MG63 (cell line): ENCODE results near the gene POMT1. TPM values are rescaled to one million over a fixed set of nuclear protein-coding genes. Genes with fewer than 3 reads are reported as not detected.
"Not testable (repeated sequence)": the region's sequence is repeated elsewhere in the genome, so short reads cannot be mapped to it uniquely, and the experiment has no call there.

Experiments used
- DNase-seq: peaks from one replicate; pipeline ENCODE4 v3.0.0-alpha.2; 2020
- H3K27me3 ChIP-seq: fragments of 250-450 bp; sonication (Bioruptor Pico); 2 replicates; pipeline ENCODE4 v1.5.1; 2020; ENCODE audit warnings: mild to moderate bottlenecking, moderate library complexity
- H3K36me3 ChIP-seq: fragments of 250-450 bp; sonication (Bioruptor Pico); 2 replicates; pipeline ENCODE4 v1.5.1; 2020; ENCODE audit warnings: mild to moderate bottlenecking, moderate library complexity
- H3K4me3 ChIP-seq: fragments of 250-450 bp; sonication (Bioruptor Pico); 2 replicates; pipeline ENCODE4 v1.5.1; 2020; ENCODE audit warnings: mild to moderate bottlenecking, moderate library complexity
- H3K9me3 ChIP-seq: fragments of 250-450 bp; sonication (Bioruptor Pico); 2 replicates; pipeline ENCODE4 v1.5.1; 2020; ENCODE audit warnings: mild to moderate bottlenecking, moderate library complexity
- total RNA-seq: library from RNA; depleted of rRNA; stranded (reverse); fragments of >200 nt; shearing (Covaris generic); gene quantifications from 2 replicates; pipeline ENCODE4 v1.2.3, GENCODE V29; 2014; ENCODE audit warnings: low replicate concordance

POMT1 gene
- total RNA-seq, 1 experiment from 2014 or later = 12.8 TPM

DNA sequence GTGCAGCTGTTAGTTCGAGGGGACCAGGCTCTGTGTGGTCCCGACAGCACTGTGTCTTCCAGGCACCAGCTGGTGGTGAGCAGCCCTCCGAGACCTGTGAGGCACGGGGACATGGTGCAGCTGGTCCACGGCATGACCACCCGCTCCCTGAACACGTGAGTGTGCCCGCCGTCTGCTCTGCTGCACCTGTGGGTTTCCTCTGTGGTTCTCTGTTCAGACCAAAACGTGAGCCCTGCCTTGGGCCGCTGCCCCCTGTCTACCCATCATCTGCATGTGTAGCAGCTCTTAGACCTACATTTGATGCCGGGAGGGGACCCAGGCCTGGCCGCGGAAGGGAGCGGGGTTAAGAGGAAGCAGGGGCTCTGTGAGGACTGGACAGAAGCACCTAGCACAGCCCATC lies 10.5 kb downstream of the POMT1 start:
- no peak for DNase-seq
- Histone ChIP-seq H3K9me3 (no peaks in the 10 kb centered on the region), H3K36me3 (peaks cover 33% of the 10 kb centered on the region), H3K4me3 (no peak overlapping the region), H3K27me3 (no peaks in the 10 kb centered on the region)

DNA sequence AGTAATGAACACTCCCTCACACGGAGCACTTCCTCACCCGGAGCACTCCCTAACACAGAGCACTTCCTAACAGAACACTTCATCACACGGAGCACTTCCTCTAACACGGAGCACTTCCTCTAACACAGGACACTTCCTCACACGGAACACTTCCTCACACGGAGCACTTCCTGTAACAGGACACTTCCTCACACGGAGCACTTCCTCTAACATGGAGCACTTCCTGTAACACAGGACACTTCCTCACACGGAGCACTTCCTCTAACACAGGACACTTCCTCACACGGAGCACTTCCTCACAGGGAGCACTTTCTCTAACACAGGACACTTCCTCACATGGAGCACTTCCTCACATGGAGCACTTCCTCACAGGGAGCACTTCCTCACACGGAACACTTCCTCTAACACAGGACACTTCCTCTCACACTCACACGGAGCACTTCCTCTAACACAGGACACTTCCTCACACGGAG lies 12.9 kb downstream of the POMT1 start:
- H3K4me3 ChIP-seq, H3K27me3 ChIP-seq, DNase-seq, H3K9me3 ChIP-seq: not testable (repeated sequence)
- H3K36me3 ChIP-seq = peaks cover 51% of the 10 kb centered on the region

DNA sequence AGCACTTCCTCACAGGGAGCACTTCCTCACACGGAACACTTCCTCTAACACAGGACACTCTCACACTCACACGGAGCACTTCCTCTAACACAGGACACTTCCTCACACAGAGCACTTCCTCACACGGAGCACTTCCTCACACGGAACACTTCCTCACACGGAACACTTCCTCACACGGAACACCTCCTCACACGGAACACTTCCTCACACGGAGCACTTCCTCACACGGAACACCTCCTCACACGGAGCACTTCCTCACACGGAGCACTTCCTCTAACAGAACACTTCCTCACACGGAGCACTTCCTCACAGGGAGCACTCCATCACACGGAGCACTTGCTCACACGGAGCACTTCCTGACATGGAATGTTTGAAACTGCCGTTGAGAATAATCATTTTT lies 13.4 kb downstream of the POMT1 start:
- no peak overlapping the region for H3K4me3 ChIP-seq
- no peak for DNase-seq
- peaks cover 51% of the 10 kb centered on the region for H3K36me3 ChIP-seq
- no peaks in the 10 kb centered on the region for H3K27me3 ChIP-seq
- H3K9me3 ChIP-seq = no peaks in the 10 kb centered on the region

DNA sequence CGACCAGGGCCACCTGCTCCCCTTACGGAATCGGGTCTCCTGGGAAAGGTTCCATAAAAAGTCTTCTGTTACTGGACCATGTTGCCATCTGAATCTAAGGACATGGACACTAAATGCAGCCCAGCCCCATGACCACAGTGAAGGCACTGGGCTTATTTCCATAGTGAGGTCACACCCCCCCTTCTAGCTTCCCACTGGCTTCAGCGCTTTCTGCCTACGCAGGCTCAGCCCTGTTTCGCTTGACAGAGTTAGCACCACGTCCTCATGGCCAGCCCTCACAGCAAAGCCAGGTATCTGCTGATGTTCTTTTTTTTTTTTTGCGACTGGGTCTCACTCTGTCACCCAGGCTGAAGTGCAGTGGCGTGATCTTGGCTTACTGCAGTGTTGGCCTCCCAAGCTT lies 14.2 kb downstream of the POMT1 start:
- H3K27me3 ChIP-seq = no peaks in the 10 kb centered on the region
- no peaks in the 10 kb centered on the region for H3K9me3 ChIP-seq
- DNase-seq = no peak
- H3K4me3 ChIP-seq = no peak overlapping the region
- H3K36me3 ChIP-seq = peaks cover 52% of the 10 kb centered on the region

DNA sequence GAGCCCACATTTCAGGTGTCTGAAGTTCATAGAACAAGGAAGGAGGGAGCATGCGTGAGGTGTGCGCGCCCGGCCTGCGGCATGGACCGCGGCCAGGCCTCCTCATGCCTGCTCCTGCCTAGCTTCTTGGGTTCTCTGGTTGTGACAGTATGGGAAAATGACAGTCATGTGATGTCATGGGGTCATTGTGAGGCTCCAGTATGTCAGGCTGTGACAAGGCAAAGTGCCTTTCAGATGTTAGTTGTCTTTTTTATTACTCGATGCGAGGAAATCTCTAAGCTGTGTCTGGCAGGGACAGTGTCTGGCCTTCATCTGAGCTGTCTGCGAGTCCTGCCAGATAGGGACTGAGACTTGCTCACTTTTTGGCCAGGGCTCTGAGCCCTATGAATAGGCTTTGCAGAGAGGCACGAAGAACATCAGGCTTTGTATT lies 15.1 kb downstream of the POMT1 start:
- no peaks in the 10 kb centered on the region for H3K9me3 ChIP-seq
- no peaks in the 10 kb centered on the region for H3K27me3 ChIP-seq
- H3K36me3 ChIP-seq = peaks cover 49% of the 10 kb centered on the region
- DNase-seq = no peak
- no peak overlapping the region for H3K4me3 ChIP-seq

DNA sequence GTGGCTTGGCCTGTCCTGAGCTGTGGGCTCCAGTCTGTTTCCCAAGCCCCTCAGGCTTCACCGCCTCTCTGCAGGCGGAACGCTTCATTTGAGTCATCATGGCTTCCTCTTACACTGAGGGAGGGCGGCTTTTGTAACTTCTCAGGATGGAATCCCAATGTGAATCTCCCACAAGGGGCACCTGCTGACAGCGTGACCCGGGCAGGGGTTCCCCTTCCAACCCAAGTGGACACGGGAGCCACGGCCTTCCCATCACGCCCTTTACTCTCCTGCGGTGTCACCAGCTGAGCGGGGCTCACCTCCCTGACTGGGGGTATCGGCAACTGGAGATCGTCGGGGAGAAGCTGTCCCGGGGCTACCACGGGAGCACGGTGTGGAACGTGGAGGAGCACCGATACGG lies 15.8 kb downstream of the POMT1 start:
- H3K27me3 ChIP-seq = no peaks in the 10 kb centered on the region
- peaks cover 51% of the 10 kb centered on the region for H3K36me3 ChIP-seq
- no peak for DNase-seq
- H3K9me3 ChIP-seq = no peaks in the 10 kb centered on the region
- no peak overlapping the region for H3K4me3 ChIP-seq

DNA sequence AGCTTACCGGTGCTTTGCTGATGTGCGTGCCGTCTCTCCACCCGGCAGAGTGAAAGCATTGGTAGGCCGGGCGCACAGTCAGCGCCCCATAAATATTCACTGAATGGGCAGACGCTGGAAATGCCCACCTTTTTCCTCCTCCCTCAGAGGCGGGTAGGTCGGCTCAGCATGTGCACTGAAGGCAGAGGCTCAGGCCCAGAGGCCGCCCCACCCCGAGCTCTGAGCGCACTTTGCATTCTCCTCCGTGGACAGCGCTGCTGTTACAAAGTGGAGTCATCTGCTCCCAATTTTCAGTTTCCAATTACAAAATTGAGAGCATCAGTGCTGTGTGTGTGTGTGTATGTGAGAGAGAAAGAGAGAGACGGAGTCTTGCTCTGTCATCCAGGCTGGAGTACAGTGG lies 17.8 kb downstream of the POMT1 start:
- H3K9me3 ChIP-seq = no peaks in the 10 kb centered on the region
- peaks cover 53% of the 10 kb centered on the region for H3K36me3 ChIP-seq
- H3K27me3 ChIP-seq = no peaks in the 10 kb centered on the region
- no peak overlapping the region for H3K4me3 ChIP-seq
- no peak for DNase-seq

DNA sequence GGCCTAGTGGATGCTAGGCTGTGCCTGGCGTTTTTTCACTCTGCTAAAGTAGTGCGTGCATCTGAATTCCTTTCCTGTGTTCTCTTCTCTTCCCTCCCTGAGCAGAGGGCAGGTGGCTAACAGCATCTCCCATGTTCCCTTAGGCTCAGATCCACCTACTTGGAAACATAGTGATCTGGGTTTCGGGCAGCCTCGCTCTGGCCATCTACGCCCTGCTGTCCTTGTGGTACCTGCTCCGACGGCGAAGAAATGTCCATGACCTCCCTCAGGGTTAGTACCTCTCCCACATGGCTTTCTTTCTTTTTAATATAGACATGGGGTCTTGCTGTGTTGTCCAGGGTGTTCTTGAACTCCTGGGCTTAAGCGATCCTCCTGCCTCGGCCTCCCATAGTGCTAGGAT lies 18.5 kb downstream of the POMT1 start:
- DNase-seq = no peak
- Histone ChIP-seq H3K36me3 (peaks cover 53% of the 10 kb centered on the region), H3K4me3 (no peak overlapping the region)

DNA sequence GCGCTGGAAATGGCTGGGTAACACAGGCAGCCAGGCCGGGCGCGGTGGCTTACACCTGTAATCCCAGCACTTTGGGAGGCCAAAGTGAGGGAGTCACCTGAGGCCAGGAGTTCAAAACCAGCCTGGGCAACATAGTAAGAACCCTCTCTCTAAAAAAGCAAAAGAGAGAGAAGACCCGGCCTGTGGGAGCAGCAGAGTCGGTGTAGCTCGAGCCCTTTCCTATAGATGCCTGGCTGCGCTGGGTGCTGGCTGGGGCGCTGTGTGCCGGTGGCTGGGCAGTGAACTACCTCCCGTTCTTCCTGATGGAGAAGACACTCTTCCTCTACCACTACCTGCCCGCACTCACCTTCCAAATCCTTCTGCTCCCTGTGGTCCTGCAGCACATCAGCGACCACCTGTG lies 19.1 kb downstream of the POMT1 start:
- no peak overlapping the region for H3K4me3 ChIP-seq

More for the DNA sequence above, 18.5 kb downstream of the POMT1 start:
- Histone ChIP-seq H3K27me3 (no peaks in the 10 kb centered on the region), H3K9me3 (no peaks in the 10 kb centered on the region)

DNA sequence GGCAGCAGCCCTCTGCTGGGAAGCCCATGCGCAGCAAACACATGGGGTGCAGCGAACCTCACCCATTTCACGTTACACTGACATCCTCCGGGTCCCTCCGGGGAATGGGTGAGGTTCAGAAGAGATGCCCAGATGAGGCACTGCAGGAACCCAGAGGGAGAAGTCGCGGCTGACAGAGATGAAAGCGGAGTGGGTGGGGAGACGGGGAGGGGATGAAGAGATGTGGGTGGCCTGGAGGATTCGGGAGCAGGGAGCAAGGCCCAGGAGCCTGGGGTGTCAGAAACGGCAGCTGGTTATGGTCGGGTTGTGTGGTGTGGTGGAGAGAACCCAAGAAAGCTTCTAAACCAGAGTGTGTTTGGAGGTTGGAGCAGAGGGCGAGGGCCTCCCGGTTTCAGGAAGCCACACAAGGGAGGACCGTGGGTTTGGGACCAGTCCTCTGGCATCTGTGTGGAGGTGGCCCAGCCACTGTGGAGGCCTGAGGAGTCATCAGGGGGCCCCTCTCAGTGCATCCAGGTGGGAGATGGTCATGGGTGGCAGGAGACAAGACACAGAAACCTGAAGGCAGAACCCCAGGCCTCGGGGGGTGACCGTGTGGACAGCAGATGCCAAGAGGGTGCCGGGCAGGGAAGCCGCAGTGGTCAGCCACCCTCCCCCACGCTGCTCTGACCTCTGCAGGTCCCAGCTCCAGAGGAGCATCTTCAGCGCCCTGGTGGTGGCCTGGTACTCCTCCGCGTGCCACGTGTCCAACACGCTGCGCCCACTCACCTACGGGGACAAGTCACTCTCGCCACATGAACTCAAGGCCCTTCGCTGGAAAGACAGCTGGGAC lies 19.8 kb downstream of the POMT1 start:
- Histone ChIP-seq H3K9me3 (no peaks in the 10 kb centered on the region), H3K4me3 (no peak overlapping the region), H3K36me3 (peaks cover 47% of the 10 kb centered on the region), H3K27me3 (no peaks in the 10 kb centered on the region)
- no peak for DNase-seq

More for the DNA sequence above, 19.1 kb downstream of the POMT1 start:
- H3K27me3 ChIP-seq = no peaks in the 10 kb centered on the region
- no peak for DNase-seq
- no peaks in the 10 kb centered on the region for H3K9me3 ChIP-seq
- peaks cover 47% of the 10 kb centered on the region for H3K36me3 ChIP-seq

DNA sequence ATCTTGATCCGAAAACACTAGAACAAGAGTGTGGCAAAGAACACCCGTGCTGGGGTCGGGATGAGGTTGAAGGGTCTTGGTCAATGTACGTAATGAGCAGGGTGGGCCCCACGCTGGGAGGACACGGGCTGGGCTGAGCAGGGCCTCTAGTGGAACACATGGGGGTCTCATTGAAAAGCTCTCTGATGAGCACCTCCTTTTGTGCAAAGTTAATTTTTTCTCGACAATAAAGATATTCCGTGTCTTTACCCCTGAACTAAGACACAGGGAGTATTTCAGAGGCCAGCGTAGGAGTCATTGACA lies 20.3 kb downstream of the POMT1 start:
- Histone ChIP-seq H3K36me3 (peaks cover 47% of the 10 kb centered on the region), H3K27me3 (no peaks in the 10 kb centered on the region), H3K9me3 (no peaks in the 10 kb centered on the region), H3K4me3 (no peak overlapping the region)
- no peak for DNase-seq

DNA sequence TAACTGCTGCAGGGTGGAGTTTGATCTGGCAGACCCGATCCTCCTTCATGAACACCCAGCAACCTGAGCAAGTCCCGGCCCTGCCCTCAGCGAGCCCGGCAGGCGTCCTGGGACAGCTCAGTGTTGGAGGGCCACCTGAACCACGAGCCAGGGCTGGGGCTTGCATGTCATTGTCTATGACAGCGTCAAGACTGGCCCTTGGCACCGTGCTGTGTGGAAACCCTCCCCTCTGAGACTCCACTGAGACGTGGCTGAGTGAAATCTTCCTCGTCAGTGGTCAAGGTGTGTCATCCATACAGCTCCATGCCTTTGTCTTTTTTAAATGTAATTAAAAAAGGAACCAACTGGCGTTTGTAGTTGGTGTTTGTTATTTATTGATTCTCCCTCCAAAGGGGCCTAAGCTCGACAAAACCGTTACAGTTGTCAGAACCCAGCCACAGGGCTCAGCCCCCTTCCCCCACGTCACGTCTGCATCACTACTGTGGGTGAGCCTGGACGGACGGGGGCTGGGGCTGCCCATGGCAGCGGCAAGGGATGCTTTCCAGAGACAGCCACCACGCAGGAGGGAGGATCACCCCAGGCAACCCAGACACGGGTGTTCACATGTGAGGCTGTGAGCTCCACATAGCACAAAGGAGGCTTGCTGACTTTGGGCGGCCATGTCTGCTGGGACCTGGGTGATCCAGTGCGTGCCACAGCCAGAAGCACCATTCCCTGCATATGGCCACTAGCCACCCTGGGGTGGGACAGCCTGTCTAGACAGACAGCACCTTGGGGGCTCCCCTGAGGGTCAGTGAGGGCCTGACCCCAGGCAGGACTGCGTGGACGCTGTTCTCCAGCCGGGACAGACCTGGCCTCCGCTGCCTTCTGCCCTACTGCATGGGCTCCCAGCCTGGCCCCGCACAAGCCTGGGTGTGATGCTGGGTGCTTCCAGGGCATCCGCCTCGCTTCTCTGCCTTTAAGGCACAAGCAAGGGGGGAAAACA lies 21.0 kb downstream of the POMT1 start:
- Histone ChIP-seq H3K36me3 (peaks cover 48% of the 10 kb centered on the region), H3K4me3 (no peak overlapping the region), H3K27me3 (no peaks in the 10 kb centered on the region), H3K9me3 (no peaks in the 10 kb centered on the region)
- no peak for DNase-seq

DNA sequence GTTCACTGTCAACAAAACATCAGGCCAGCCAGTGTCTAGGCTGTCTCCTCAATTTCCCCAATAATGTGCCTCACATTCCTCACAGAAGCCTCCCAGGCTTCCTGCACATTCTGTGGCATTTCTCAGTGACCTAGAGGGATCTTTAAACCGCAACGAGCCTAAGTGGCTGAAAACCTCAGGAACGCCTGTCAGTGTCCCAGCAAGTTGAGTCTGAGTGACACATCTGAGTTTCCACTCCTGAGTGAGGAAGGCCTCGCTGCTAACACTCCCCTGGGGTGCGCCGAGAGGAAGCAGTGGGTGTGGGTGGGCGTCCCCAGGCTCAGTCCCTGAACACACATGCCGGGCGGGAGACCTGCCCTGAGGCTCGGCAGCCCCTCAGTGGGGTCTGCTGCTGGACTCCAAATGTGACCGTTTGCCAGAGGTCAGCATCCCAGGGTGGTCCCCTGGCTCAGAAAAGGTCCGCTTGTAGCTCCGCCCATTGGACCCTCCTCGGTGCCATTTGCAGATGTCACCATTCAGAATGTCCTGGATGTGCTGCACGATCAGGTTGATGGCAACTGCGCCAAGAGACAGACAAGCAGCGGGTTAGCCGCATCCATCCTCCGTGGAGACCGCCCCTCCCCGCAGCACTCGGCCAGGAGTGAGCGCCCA lies 22.1 kb downstream of the POMT1 start:
- no peaks in the 10 kb centered on the region for H3K27me3 ChIP-seq
- peaks cover 47% of the 10 kb centered on the region for H3K36me3 ChIP-seq
- no peaks in the 10 kb centered on the region for H3K9me3 ChIP-seq
- no peak for DNase-seq
- H3K4me3 ChIP-seq = no peak overlapping the region

DNA sequence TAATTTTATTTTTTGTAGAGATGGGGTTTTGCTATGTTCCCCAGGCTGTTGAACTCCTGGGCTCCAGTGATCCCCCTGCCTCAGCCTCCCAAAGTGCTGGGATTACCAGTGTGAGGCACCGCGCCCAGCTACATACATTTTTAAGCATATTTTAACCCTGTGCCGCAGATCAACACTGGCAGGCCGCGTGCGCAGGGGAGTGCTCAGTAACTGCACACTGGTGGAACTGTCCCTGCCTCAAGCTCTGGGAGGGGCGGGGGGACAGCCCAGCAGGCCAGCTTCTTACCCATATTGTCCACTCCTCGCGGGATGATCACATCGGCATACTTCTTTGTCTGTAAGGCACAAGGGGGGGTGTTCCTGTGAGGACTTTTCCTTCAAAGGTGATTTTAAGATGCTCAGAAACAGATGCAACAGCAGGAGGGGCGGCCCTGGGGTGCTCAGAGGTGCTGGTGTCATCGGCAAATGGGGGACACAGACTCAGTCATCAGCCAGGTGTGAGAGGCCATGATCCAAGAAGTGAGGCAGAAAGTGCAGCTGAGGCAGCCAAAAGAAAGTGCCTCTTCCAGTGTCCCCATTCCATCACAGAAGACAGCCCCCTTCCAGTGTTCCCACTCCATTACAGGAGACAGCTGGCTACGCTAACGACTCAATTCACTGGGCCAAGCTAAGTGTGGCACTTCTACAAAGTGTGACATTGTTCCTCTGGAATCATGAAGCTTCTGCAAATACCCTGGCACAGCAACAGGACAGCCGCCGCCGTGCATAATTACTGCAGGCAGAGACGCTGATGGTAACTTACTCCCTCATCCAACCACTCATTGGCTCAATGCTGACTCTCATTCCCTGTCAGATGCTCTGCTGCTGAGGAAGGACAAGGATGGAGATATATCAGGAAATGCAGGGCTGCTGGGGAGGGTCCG lies 23.2 kb downstream of the POMT1 start:
- DNase-seq = no peak
- no peak overlapping the region for H3K4me3 ChIP-seq
- H3K36me3 ChIP-seq = peaks cover 44% of the 10 kb centered on the region

DNA sequence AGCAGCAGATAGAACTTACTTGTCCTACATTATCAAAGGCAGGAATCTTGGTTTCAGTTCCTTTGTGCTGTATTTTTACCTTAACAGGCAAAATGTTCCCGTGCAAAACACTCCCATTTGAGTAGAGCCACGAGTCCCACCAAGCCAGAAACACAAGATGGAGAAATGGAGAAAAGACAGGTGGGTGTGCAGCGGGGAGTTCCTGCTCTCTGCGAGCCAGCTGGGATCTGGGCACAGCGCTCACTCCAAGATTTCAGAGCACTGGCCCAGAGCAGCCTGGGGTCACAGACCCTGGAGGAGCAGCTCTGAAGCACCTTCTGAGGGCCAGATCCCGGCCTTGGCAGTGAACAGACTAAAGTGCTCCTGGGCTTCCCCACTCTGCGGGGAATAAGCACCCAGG lies 25.5 kb downstream of the POMT1 start:
- H3K9me3 ChIP-seq = no peaks in the 10 kb centered on the region
- peaks cover 32% of the 10 kb centered on the region for H3K36me3 ChIP-seq
- H3K27me3 ChIP-seq = no peaks in the 10 kb centered on the region
- no peak for DNase-seq
- no peak overlapping the region for H3K4me3 ChIP-seq

More for the DNA sequence above, 23.2 kb downstream of the POMT1 start:
- H3K27me3 ChIP-seq = no peaks in the 10 kb centered on the region
- no peaks in the 10 kb centered on the region for H3K9me3 ChIP-seq

DNA sequence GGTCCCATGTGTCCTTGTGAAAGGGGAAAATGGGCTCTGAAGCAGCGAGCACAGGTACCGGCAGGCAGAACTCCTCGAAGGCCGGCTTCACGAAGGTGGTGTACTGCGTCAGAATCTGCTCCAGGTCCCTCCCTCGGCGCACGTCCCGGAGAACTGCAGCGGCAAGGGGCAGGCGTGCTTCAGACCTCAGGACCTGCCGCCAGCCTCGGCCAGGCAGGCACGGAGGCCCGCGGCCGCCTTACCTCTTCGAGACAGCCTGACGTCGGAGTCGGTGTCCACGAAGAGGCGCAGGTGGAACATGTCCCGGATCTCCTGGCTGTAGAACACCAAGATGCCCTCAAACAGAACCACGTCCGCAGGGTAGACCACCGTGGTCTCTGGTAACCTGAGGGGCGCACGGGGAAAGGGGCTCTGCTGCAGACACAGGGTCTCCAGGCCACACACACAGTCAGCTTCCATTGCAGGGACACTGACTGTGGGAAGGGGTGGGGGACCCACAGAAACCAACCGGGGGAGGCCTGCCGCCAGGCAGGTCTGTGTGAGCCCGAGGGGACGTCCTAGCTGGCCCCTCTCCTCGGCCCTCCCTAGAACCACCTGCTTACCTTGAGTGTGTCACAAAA lies 26.3 kb downstream of the POMT1 start:
- Histone ChIP-seq H3K9me3 (no peaks in the 10 kb centered on the region), H3K4me3 (no peak overlapping the region), H3K36me3 (peaks cover 28% of the 10 kb centered on the region), H3K27me3 (no peaks in the 10 kb centered on the region)
- no peak for DNase-seq
